ENCODE results near the gene BRD1.

Gene BRD1

GRCh38 chr22:49771266-49772065 lies 56.2 kb downstream of the BRD1 start:
- TF ChIP-seq, protein P1, sequence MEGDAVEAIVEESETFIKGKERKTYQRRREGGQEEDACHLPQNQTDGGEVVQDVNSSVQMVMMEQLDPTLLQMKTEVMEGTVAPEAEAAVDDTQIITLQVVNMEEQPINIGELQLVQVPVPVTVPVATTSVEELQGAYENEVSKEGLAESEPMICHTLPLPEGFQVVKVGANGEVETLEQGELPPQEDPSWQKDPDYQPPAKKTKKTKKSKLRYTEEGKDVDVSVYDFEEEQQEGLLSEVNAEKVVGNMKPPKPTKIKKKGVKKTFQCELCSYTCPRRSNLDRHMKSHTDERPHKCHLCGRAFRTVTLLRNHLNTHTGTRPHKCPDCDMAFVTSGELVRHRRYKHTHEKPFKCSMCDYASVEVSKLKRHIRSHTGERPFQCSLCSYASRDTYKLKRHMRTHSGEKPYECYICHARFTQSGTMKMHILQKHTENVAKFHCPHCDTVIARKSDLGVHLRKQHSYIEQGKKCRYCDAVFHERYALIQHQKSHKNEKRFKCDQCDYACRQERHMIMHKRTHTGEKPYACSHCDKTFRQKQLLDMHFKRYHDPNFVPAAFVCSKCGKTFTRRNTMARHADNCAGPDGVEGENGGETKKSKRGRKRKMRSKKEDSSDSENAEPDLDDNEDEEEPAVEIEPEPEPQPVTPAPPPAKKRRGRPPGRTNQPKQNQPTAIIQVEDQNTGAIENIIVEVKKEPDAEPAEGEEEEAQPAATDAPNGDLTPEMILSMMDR (IDR thresholded peaks at IDR 0.05; ENCODE audit: low read depth, low read length), result no peak
- DNase-seq (ENCODE audit: extremely low read depth, low read depth), result no peak

DNA sequence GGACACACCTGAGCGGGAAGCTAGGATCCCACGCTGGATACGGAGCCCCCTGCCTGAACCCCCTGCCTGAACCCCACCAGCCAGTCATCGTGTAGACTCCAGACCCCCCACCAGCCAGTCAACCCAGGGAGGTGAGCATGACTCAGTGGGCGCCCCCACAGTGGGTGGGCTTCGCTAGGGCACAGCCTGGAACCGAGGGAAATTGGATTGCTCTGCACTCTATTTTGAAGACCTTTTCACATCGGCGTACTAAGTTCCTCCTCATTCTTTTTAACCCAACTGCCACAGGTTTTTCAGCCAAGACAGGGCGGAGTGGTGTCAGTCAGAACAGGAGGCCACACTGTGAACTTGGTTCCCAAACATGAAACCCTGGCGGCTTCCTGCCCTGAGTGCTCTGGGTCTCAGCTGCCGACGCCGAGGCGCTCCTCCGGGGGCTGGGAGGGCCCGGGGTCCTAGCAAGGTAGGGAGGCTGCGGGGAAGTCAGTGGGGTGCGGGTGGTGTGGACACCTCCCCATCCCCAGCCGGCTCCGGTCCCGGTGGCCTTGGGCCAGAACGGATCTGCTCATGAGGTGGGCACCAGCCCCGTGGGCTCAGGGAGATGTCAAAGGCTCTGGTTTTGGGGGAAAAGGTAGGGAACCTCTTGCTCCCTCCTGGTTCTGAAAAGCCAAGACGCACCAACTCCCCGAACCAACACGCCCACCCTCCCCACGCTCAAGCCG lies 57.0 kb downstream of the BRD1 start:
- TF ChIP-seq, protein P1 (IDR thresholded peaks at IDR 0.05; ENCODE audit: low read depth, low read length), result no peak
- DNase-seq (ENCODE audit: extremely low read depth, low read depth), result no peak

DNA sequence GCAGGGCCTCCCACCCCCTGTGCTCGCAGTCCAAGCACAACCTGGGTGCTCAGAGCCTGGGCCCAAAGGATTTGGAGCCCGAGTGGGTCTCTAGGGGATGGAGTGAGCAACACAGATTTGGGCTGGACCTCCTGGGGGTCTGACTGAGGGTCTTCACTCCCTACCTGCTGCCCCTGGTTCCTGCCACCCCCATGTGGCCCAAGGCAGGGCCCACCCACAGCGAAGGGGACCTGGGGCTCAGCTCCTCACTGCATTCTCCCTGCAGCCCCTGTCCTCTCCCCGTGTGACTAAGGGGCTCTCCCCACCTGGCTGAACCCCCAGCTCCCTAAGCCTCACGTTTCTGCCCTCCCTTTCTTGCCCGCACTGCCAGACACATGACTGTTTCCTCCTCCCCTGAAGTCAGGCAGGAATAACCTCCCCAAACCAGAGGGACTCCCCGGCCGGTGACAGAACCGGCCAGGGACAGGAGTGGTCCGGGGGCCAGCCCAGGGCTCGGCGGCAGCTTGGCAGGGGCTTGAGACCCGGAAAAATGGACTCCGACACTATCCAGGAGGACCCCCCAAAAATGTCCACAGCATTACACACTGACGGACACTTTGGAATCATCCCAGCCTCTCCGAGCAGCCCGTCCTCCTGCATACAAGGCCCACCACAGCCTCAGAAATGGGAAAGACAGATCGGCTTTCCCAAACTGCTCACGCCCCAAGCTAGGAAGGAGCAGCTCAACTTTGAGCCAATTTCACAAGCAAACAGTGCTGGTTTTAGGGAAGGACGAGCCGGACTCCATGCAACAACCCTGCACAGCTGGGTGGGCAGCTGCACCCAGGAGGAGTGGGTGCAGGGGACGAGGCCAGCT lies 57.8 kb downstream of the BRD1 start:
- no peak for DNase-seq (ENCODE audit: extremely low read depth, low read depth)
- TF ChIP-seq, protein P1 (IDR thresholded peaks at IDR 0.05; ENCODE audit: low read depth, low read length), result no peak

GRCh38 chr22:49768951-49769690 lies 58.6 kb downstream of the BRD1 start:
- no peak for DNase-seq (ENCODE audit: extremely low read depth, low read depth)
- TF ChIP-seq, protein P1 (IDR thresholded peaks at IDR 0.05; ENCODE audit: low read depth, low read length), result no peak

DNA sequence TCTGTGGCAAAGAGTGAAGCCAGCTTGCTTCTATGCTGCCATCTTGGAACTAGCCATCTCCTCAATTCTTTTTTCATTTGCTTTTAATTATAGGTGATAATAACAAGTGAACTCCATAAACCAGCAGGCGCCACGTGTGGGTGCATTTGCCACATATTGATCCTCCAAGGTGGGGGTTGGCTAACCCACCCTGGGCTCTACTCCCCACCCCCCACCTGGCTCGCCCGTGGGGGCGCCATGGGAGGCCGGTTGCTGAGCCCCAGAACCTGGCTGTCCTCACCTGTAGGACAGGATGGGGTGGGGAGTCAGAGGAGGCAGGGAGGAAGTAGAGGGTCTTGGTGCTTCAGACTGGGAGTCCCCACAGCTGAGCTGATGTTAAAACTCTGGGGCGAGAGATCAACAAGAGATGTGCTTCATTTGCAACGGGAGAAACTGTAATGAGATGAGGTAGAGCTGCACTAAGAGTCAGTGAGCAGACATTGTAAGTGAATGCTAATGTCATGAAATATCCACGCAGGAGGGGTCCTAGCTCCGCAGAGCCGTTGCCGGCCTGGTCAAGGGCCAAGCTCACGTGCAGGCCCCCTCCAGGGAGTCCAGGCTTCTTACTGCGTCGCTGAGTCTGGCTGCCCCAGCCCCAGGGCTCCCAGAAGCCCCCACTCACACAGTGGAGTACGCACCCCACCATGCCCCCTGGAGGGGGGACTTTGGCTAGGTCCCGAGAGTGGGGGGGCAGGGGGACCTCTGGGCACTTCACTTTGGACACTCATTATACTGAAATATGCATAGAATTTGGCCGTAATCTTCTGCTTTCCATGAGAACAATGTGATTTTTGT lies 59.4 kb downstream of the BRD1 start:
- no peak for DNase-seq (ENCODE audit: extremely low read depth, low read depth)
- TF ChIP-seq, protein P1 (IDR thresholded peaks at IDR 0.05; ENCODE audit: low read depth, low read length), result no peak

GRCh38 chr22:49767355-49768062 lies 60.2 kb downstream of the BRD1 start:
- DNase-seq (ENCODE audit: extremely low read depth, low read depth), result no peak
- TF ChIP-seq, protein P1 (IDR thresholded peaks at IDR 0.05; ENCODE audit: low read depth, low read length), result peak; percentile 70

Measured in AG09319 (cell line).